Ishikawa (cell line): Measurements from ENCODE around the gene ABCB6.

Experiments used
- CEBPB ChIP-seq: IDR thresholded peaks from 2 replicates; pipeline ENCODE4 v1.6.1; 2012
- CREB1 ChIP-seq: IDR thresholded peaks from 2 replicates; pipeline ENCODE4 v1.6.1; 2012; ENCODE audit warnings: low read depth
- EGR1 ChIP-seq: IDR thresholded peaks from 2 replicates; pipeline ENCODE4 v1.6.1; 2012
- EP300 ChIP-seq: IDR thresholded peaks from 2 replicates; pipeline ENCODE4 v1.6.1; 2012; ENCODE audit warnings: borderline replicate concordance
- FOXM1 ChIP-seq: IDR thresholded peaks from 2 replicates; pipeline ENCODE4 v1.6.1; 2012; ENCODE audit warnings: low read depth, borderline replicate concordance
- MAX ChIP-seq: IDR thresholded peaks from 2 replicates; pipeline ENCODE4 v1.6.1; 2012
- NFIC ChIP-seq: IDR thresholded peaks from 2 replicates; pipeline ENCODE4 v1.6.1; 2012
- RAD21 ChIP-seq: IDR thresholded peaks from 2 replicates; pipeline ENCODE4 v1.6.1; 2012; ENCODE audit warnings: low read depth
- REST ChIP-seq: IDR thresholded peaks from 2 replicates; pipeline ENCODE4 v1.6.1; 2012; ENCODE audit warnings: low read depth, mild to moderate bottlenecking
- TAF1 ChIP-seq: IDR thresholded peaks from 2 replicates; pipeline ENCODE4 v1.6.1; 2012; ENCODE audit warnings: low read depth, mild to moderate bottlenecking
- TCF12 ChIP-seq: IDR thresholded peaks from 2 replicates; pipeline ENCODE4 v1.6.1; 2012; ENCODE audit warnings: low read depth
- TEAD4 ChIP-seq: IDR thresholded peaks from 2 replicates; pipeline ENCODE4 v1.6.1; 2012
- YY1 ChIP-seq: IDR thresholded peaks from 2 replicates; pipeline ENCODE4 v1.6.1; 2012; ENCODE audit warnings: low read depth
- ZBTB7A ChIP-seq: IDR thresholded peaks from 2 replicates; pipeline ENCODE4 v1.6.1; 2012; ENCODE audit warnings: low read depth
- TF ChIP-seq, protein P1 (sequence below): IDR thresholded peaks from 2 replicates; pipeline ENCODE4 v1.6.1; 2012

The ABCB6 gene

DNA sequence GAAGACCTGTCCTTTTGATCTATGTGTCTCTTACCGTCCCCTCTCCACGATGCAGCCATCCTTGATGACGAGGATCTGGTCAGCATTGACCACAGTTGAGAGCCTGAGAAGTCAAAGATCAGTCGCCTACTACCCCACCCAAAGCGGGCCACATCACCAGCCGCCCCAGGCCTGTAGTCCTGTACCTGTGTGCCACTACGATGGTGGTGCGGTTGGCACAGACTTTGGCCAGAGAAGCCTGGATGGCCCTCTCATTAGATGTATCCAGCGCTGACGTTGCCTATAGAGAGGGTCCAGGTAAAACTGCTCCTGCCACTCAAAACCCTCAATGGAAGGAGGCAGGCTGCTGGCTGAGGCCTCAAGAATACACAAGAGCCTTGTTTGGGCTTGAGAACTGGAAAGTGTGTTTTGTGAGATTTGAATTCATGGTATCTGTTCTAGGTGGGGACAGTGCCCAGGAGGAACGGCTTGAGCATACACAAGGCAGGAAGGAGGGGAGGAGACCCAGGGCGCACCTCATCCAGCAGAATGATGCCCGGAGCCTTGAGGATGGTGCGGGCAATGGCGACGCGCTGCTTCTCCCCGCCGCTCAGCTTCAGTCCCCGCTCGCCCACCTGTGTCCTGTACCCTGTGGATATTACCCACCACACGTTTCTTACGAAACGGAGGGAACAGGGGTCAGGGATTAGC lies 8.4 kb downstream of the ABCB6 start:
- TF ChIP-seq MAX, result no peak
- TF ChIP-seq EP300, result no peak
- no peak for TF ChIP-seq ZBTB7A
- TF ChIP-seq REST, result no peak
- no peak for TF ChIP-seq YY1

- no peak for TF ChIP-seq CEBPB
- TF ChIP-seq CREB1, result no peak
- TF ChIP-seq EP300, result no peak
- no peak for TF ChIP-seq ZBTB7A
- no peak for TF ChIP-seq RAD21
- TF ChIP-seq FOXM1, result no peak
Observed at GRCh38 chr2:219209236-219210195, 9.2 kb downstream of the ABCB6 start.

GRCh38 chr2:219207884-219208740 lies 10.6 kb downstream of the ABCB6 start:
- TF ChIP-seq CREB1 (no peak), NFIC (peak; percentile 51)

GRCh38 chr2:219207134-219207883 lies 11.4 kb downstream of the ABCB6 start:
- TF ChIP-seq, protein P1, sequence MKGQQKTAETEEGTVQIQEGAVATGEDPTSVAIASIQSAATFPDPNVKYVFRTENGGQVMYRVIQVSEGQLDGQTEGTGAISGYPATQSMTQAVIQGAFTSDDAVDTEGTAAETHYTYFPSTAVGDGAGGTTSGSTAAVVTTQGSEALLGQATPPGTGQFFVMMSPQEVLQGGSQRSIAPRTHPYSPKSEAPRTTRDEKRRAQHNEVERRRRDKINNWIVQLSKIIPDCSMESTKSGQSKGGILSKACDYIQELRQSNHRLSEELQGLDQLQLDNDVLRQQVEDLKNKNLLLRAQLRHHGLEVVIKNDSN, result no peak

GRCh38 chr2:219206328-219207133 lies 12.2 kb downstream of the ABCB6 start, which contains the start of gene ZFAND2B:
TSS of gene ZFAND2B (plus strand) at chr2:219206782. CDS start at chr2:219206988, 206 bp downstream.
- TF ChIP-seq CREB1 (peak; percentile 49; the same call in 1 of the 2 replicates), TCF12 (peak; percentile 9; the same call in 1 of the 2 replicates), EP300 (no peak), TAF1 (peak; percentile 84), NFIC (no peak), MAX (peak; percentile 72), CEBPB (no peak), TEAD4 (no peak), YY1 (peak; percentile 16; the same call in 1 of the 2 replicates), FOXM1 (no peak)
- TF ChIP-seq, protein P1, result 0 out of 2 replicates have a peak, but pooled peaks have one; percentile 2

- TF ChIP-seq YY1, result no peak
- TF ChIP-seq MAX, result no peak
- TF ChIP-seq NFIC, result no peak
- no peak for TF ChIP-seq RAD21
- TF ChIP-seq FOXM1, result no peak
- no peak for TF ChIP-seq EGR1
- no peak for TF ChIP-seq TCF12
- no peak for TF ChIP-seq ZBTB7A
- no peak for TF ChIP-seq EP300
- no peak for TF ChIP-seq TEAD4
- TF ChIP-seq, protein P1, result no peak
- no peak for TF ChIP-seq TAF1
- no peak for TF ChIP-seq CREB1
Observed at GRCh38 chr2:219205981-219206327, 12.8 kb downstream of the ABCB6 start.
